ENCODE data around the gene PLEKHH2.

- TF ChIP-seq CTCF (IDR thresholded peaks at IDR 0.05) (no peak), POLR2A (IDR thresholded peaks at IDR 0.05) (no peak)
These were observed 439 bp upstream of the PLEKHH2 start for GRCh38 chr2:43636621-43637020.
